Mucosa of descending colon (tissue), 3 donors: Measurements from ENCODE around the gene VPS35L. TPM values are rescaled to one million over a fixed set of nuclear protein-coding genes. Genes with fewer than 3 reads are reported as not detected.

Experiments
- ATAC-seq: fragments of 200-7000 bp; cut with Tn5 transposase; one replicate; pipeline ENCODE4 v1.9.1; 2020; ENCODE audit warnings: mild to moderate bottlenecking, moderate library complexity
- DNase-seq, 3 donors: peaks; one replicate each; pipeline ENCODE4 v3.0.0-alpha.2; 2020
- H3K36me3 ChIP-seq: fragments of 200-600 bp; one replicate; pipeline ENCODE4 v1.8.0; 2021; ENCODE audit warnings: low read depth, mild to moderate bottlenecking
- H3K4me1 ChIP-seq: fragments of 200-600 bp; one replicate; pipeline ENCODE4 v1.8.0; 2021; ENCODE audit warnings: low read depth, mild to moderate bottlenecking
- H3K4me3 ChIP-seq: fragments of 200-600 bp; one replicate; pipeline ENCODE4 v1.8.0; 2021; ENCODE audit warnings: mild to moderate bottlenecking
- H3K9me3 ChIP-seq: fragments of 200-600 bp; one replicate; pipeline ENCODE4 v1.8.0; 2021; ENCODE audit warnings: mild to moderate bottlenecking
- intact Hi-C, 2 donors: fragments of 100-400 bp; cut with DNase I in 1 of 2; cut with micrococcal nuclease in 1 of 2; formaldehyde crosslinking; loops; one replicate each; pipeline versions ENCODE4 v1.11.0 to v1.11.1; 2022; cut with DNase I, micrococcal nuclease
- total RNA-seq, 3 donors: library from RNA; stranded (reverse); fragmentation: NEBNext Ultra II Directional in 2 of 3; extraction: Animal tissue kit (Norgen Biotek cat#: 25700) in 2 of 3; gene quantifications; one replicate each; pipeline versions ENCODE4 v1.2.1 to v1.2.4, GENCODE V29; 2021 to 2023
- TF ChIP-seq, protein P1 (sequence below): fragments of 200-600 bp; IDR thresholded peaks from one replicate; pipeline ENCODE4 v1.8.0; 2022; ENCODE audit warnings: antibody characterized with exemption, mild to moderate bottlenecking
- donor health status: DM: no; HTN: no; CAD: no; lungs with moderate emphysema.
- donor health status: DM: no; HTN: no; CAD: no.
- donor health status: DM: no; HTN: yes; CAD: no.

Gene VPS35L
- total RNA-seq, 3 donors from 2014 or later = 47.2 to 61.7 (median 61.4) TPM

DNA sequence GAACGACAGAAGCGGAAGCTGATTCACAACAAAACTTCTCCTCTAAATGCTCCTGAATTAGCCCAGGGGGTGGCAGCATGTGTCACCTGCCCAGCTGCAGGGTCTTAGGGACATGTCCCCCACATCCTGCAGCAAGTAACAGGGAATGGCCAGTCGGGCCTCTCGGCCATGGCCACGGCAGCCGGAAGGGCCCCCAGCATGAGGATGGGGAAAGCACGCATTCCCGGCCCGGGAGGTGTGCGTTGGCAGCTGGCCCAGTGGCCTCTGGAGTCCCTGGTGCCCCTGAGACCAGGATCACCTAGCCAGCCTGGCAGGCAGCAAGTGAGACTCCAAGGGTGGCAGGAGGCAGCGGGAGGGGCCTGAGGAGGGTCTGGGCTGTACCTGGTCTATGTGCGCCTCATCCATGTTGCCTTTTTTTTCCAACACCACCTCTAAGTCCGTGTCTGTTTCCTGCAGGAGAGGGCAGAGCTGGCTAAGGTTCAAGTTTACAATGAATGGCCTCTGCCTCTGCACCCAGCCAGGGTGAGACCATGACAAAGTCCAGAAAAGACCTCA, 155.6 kb downstream of the VPS35L start:
- H3K4me1 ChIP-seq = peaks cover 7% of the 10 kb centered on the region
- no peaks in the 10 kb centered on the region for H3K9me3 ChIP-seq
- H3K36me3 ChIP-seq = peaks cover 3% of the 10 kb centered on the region
- intact Hi-C loops = loop anchor here in 1 of 2 donors (10.0 kb wide), 1 partner anchor 174 kb away; the partner anchor contains the start of gene GPRC5B
- no peak for ATAC-seq
- TF ChIP-seq, protein P1, sequence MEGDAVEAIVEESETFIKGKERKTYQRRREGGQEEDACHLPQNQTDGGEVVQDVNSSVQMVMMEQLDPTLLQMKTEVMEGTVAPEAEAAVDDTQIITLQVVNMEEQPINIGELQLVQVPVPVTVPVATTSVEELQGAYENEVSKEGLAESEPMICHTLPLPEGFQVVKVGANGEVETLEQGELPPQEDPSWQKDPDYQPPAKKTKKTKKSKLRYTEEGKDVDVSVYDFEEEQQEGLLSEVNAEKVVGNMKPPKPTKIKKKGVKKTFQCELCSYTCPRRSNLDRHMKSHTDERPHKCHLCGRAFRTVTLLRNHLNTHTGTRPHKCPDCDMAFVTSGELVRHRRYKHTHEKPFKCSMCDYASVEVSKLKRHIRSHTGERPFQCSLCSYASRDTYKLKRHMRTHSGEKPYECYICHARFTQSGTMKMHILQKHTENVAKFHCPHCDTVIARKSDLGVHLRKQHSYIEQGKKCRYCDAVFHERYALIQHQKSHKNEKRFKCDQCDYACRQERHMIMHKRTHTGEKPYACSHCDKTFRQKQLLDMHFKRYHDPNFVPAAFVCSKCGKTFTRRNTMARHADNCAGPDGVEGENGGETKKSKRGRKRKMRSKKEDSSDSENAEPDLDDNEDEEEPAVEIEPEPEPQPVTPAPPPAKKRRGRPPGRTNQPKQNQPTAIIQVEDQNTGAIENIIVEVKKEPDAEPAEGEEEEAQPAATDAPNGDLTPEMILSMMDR = no peak
- H3K4me3 ChIP-seq = no peak overlapping the region
- DNase-seq = no peak

DNA sequence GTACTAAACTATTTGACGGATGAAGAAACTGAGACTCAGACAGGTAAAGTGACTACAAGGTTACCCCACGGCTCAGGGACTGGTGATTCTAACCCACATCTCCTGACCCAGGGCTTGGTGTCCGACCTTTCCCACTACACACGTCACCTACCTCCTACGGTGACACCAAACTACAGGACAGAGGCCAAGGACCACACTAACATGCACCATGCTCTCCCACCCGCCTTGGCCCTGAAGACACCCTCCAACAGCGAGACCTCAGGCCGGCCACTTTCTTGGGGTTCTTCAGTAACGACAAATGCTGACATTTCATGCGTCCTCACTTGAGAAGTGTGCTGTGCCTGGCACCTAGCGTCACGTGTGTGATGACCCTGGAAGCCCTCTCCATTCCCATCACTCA, 156.1 kb downstream of the VPS35L start:
- no peak for ATAC-seq
- intact Hi-C loops = loop anchor here in 1 of 2 donors (10.0 kb wide), 1 partner anchor 173 kb away; the partner anchor contains the start of gene GPRC5B
- Histone ChIP-seq H3K4me3 (no peak overlapping the region), H3K9me3 (no peaks in the 10 kb centered on the region), H3K4me1 (peaks cover 13% of the 10 kb centered on the region), H3K36me3 (peaks cover 3% of the 10 kb centered on the region)
- DNase-seq = no peak
- TF ChIP-seq, protein P1 = no peak

DNA sequence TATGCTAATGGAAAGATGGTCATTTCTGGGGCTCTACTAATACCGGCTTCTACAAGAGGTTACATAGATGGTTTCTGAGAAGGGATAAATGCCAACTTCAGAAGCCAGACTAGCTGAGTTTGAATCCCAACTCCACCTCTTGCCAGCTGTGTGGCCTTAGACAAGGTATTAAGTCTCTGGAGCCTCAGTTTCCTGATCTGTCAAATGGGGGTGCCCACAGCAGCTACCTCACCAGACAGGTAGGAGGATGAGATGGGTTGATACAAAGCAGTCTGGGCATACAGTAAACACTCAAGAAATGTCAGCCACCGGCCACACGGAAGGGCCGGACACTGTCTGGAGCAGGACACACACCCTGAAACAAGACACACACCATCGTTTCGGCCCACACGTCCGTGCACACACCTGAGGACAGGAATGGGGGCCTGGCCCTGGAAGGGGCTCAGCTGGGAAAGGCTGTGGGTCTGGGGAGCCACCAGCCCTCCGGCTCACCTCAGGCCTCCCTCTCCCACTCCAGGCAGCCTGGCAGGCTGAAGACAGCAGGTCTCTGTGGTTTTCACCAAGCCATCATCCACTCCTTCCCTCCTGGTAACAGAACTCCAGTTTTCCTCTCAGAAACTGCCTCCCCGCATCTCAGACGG, 157.0 kb downstream of the VPS35L start:
- peaks cover 19% of the 10 kb centered on the region for H3K4me1 ChIP-seq
- peaks cover 3% of the 10 kb centered on the region for H3K36me3 ChIP-seq
- TF ChIP-seq, protein P1 = no peak
- H3K9me3 ChIP-seq = no peaks in the 10 kb centered on the region
- no peak overlapping the region for H3K4me3 ChIP-seq
- DNase-seq (no peak), ATAC-seq (no peak)
- intact Hi-C loops = loop anchor here in 1 of 2 donors (10.0 kb wide), 1 partner anchor 172 kb away; the partner anchor contains the start of gene GPRC5B

DNA sequence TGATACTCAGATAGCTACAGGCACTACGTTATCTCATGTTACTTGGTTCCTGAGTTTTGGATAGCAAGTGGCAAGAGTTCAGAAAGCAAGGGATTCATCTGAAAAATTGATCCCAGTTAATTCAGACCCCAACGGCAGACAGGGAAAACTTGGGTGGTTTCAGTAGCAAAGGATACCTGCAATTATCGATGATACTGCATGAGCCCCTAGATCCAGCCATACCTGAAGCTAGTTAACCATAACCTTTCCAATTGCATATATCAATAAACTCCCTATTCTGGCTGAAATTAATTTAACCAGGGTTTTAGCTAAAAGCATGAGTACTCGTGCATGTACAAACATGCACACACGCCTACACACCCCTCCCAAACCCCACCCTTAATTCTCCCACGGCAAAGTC, 158.2 kb downstream of the VPS35L start:
- intact Hi-C loops = loop anchor here in 1 of 2 donors (10.0 kb wide), 1 partner anchor 171 kb away; the partner anchor contains the start of gene GPRC5B
- Histone ChIP-seq H3K4me1 (peaks cover 19% of the 10 kb centered on the region), H3K36me3 (peaks cover 3% of the 10 kb centered on the region), H3K9me3 (no peaks in the 10 kb centered on the region), H3K4me3 (no peak overlapping the region)
- ATAC-seq (no peak), DNase-seq (no peak)
- TF ChIP-seq, protein P1 = no peak

DNA sequence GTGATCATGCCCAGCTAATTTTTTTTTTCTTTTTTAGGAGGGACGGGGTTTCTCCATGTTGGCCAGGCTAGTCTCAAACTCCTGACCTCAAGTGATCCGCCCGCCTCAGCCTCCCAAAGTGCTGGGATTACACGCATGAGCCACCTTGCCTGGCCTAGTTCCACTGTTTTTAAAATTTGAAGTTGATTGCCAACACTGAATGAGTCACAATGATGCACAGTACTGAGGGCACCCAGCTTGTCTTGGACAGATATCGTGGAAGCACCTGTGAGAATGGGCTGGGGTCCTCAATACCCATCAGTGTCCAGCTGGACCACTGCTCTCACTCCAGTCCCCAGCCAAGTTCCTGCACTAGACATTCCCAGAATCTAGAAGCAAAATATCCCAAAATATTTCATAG, 160.1 kb downstream of the VPS35L start:
- H3K36me3 ChIP-seq = no peaks in the 10 kb centered on the region
- TF ChIP-seq, protein P1 = no peak
- intact Hi-C loops = loop anchor here in 1 of 2 donors (10.0 kb wide), 1 partner anchor 169 kb away; the partner anchor contains the start of gene GPRC5B
- DNase-seq (no peak), ATAC-seq (no peak)
- no peak overlapping the region for H3K4me3 ChIP-seq
- no peaks in the 10 kb centered on the region for H3K9me3 ChIP-seq
- H3K4me1 ChIP-seq = peaks cover 24% of the 10 kb centered on the region
